Stimulated activated CD8-positive, alpha-beta memory T cell treated with anti-CD3 and anti-CD28 coated beads, Interleukin-12 subunit alpha, Interleukin-12 subunit beta, amount 100 ng/mL, for 4 hours (primary cell): ENCODE results near the gene MAGI1.

Experiments
- DNase-seq: peaks from one replicate; pipeline ENCODE4 v3.0.0-alpha.2; 2020; ENCODE audit warnings: low read depth

The MAGI1 gene

DNA sequence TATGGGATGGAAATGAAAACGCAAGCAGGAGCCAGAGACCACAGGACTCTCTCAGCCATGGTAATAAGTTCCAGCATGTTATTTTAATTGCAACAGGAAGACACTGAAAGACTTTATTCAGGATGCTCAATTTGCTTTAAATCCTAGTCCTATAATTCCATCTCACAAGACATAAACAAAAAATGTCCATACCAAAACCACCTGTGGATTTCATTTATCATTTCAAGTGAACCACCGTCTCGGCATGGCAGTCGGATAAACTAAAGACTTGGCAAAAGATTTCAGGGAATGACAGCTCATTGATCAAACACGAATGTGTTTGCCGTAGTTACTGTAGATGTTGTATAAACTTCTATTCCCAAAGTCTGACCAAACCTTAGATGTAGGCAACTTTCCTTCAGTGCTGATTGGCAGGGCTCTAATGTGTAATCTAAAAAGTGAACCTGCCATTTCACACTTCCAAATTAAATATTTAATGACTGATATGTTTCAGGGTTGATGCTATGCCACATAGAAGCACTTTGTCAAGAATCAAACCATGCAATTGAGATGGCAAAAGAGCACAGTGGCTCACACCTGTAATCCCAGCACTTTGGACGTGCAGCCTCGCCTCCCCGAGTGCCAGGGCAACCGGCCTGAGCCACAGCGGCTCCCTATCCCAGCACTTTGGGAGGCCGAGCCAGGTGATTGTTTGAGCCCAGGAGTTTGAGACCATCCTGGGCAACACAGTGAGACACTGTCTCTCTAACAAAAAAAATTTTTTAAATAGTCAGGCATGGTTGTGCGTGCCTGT, 331.7 kb downstream of the MAGI1 start:
- DNase-seq, result no peak

- DNase-seq, result no peak
Measured at GRCh38 chr3:65706301-65706700, 332.4 kb downstream of the MAGI1 start.

DNA sequence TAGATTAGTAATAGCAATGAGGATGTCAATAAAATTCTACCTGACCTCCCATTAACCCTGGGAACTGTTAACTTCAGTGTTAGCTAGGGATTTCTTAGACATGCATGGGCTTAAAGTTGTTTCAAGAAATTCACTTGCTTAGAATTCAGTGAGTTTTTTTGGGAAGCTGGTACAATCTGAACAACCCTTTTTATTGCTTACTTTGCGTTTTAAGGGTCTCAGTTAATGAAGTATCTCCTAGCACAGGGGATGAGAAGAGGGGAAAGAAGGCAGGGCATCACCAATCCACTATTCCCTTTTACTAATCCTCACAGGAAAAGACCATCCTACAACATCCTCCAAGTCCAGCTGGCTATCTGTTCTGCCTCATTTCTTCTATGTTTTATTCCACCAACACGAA, 334.9 kb downstream of the MAGI1 start:
- DNase-seq, result no peak

- no peak for DNase-seq
Measured at GRCh38 chr3:65703026-65703425, 335.7 kb downstream of the MAGI1 start.

- no peak for DNase-seq
Measured at GRCh38 chr3:65702202-65702601, 336.5 kb downstream of the MAGI1 start.

DNA sequence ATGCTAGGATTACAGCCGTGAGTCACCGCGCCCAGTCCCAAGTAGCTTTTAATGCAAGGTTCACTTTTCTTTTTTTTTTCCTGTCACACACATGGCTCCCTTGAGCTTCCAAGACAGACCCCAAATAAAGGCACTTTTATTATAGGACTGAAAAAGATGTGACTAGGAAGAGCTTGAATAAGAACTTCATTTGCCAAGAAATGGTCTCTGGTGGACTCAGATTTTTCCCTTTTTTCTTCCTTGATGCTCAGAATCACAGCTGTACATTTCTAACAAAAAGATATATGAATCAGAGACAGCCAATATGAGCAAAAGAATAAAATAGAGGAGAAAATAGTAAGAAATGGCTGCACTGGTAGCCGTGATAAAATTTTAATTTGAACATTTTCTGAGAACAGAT, 337.2 kb downstream of the MAGI1 start:
- DNase-seq, result no peak

GRCh38 chr3:65689436-65689835, 349.3 kb downstream of the MAGI1 start:
- DNase-seq, result no peak

GRCh38 chr3:65687741-65688140, 351.0 kb downstream of the MAGI1 start:
- DNase-seq, result no peak

- no peak for DNase-seq
Measured at GRCh38 chr3:65685621-65686235, 353.0 kb downstream of the MAGI1 start.

DNA sequence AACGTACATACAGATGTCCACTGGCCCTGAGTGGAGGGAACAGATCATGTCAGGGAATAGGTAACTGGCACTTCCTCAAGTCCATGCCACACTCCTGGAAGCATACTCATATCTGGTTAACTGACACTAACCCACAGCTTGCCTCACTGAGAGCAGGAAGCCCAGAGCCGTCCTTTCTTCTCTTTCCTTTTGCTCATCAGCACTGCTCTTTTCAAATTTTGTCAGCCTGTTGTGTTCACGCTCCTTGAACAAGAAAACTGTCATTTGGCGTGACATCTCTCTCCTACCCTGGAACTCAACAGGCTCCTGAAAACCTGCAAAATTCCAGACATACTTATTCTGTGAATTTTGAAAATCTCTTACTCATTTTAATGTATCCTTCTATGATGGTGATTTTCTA, 360.2 kb downstream of the MAGI1 start:
- DNase-seq, result no peak

GRCh38 chr3:65677486-65678010, 361.2 kb downstream of the MAGI1 start:
- no peak for DNase-seq

- no peak for DNase-seq
Measured at GRCh38 chr3:65676580-65676979, 362.1 kb downstream of the MAGI1 start.

DNA sequence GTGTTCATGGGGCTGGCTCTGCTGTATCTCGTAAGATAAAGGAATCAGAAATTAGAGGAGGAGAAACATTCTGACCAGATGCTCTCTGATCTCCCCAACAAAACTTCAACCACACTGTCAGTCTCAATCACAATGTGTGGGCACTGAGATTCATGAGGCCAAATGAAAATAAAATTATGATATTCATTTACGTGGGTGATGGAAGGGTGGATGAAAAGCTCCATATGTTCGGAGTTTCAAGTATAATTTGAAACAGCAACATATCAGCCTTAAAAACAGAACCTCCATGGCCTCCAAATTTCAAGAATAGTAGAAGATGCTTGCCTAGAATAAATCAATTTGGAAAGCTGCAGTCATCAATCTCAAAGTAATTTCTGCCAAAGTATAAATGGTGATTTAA, 363.7 kb downstream of the MAGI1 start:
- no peak for DNase-seq

DNA sequence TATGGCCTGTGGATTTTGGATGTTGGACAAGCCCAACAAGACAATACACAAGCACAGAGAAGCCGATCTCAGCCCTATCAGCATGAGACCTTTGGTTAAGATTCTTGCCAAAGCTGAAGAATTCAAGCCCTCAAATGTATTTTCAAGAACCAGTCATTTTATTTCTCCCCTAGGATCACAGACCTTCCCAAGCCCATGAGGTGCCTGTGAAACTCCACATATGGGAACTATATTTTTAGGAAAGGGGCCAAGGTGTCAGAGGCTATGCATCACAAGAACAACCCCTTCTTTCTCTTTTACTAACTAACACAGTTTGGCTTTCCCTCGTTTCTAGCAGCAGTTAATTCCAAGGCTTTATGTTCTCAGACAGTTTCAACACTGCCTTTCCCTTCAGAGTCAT, 364.5 kb downstream of the MAGI1 start:
- DNase-seq, result no peak

- DNase-seq, result no peak
Measured at GRCh38 chr3:65672871-65673815, 365.6 kb downstream of the MAGI1 start.

DNA sequence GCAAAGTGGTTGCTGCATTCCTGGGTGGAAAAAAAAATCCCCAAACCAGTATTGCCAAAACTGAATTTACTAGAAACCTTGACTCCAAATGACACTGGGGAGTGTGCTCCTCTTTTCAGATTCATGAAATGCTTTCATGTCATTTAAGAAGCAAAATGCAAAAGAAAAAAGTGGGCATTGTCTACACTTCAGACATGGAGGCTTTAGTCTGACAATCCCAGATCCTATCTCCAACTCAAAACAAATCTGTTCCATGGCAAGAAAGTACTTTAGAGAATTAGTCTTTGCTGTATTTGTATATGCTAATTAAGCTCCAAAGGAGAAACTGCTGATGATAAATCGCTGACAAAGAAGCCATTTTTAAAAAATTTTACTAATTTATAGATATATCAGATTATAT, 366.7 kb downstream of the MAGI1 start:
- DNase-seq, result no peak

GRCh38 chr3:65671004-65671403, 367.7 kb downstream of the MAGI1 start:
- DNase-seq, result no peak

- no peak for DNase-seq
Measured at GRCh38 chr3:65669163-65669875, 369.4 kb downstream of the MAGI1 start.

- no peak for DNase-seq
Measured at GRCh38 chr3:65667963-65668362, 370.8 kb downstream of the MAGI1 start.

- DNase-seq, result no peak
Measured at GRCh38 chr3:65666448-65667091, 372.1 kb downstream of the MAGI1 start.

- DNase-seq, result no peak
Measured at GRCh38 chr3:65665915-65666314, 372.8 kb downstream of the MAGI1 start.
